HepG2 (cell line): ENCODE results near the gene UCHL3. TPM values are rescaled to one million over a fixed set of nuclear protein-coding genes. Genes with fewer than 3 reads are reported as not detected.

Source experiments
- BATF2 ChIP-seq: sonication (generic); formaldehyde crosslinking; IDR thresholded peaks from 2 replicates; pipeline ENCODE4 v1.8.0; 2022; ENCODE audit warnings: mild to moderate bottlenecking, missing genetic modification reagents, moderate library complexity
- DBP ChIP-seq: sonication (generic); formaldehyde crosslinking; IDR thresholded peaks from 2 replicates; pipeline ENCODE4 v1.4.0; 2020; ENCODE audit warnings: missing genetic modification reagents; ENCODE audit errors: not compliant biosample characterization
- E2F5 ChIP-seq: sonication (generic); formaldehyde crosslinking; conservative IDR thresholded peaks from 2 replicates; pipeline ENCODE4 v1.4.0; 2020; ENCODE audit warnings: missing genetic modification reagents
- GMEB1 ChIP-seq: sonication (generic); formaldehyde crosslinking; IDR thresholded peaks from 2 replicates; pipeline ENCODE4 v1.5.1; 2020; ENCODE audit warnings: missing genetic modification reagents, mild to moderate bottlenecking, borderline replicate concordance
- MAFF ChIP-seq: IDR thresholded peaks from 2 replicates; pipeline ENCODE4 v1.6.1; 2011; ENCODE audit warnings: low read depth, low read length, improper control_type of control experiment
- MAZ ChIP-seq, 2 experiments: sonication (generic) in 1 of 2; formaldehyde crosslinking in 1 of 2; IDR thresholded peaks; 2 replicates each; pipeline versions ENCODE4 v1.5.0 to v1.6.1; 2012 to 2020; ENCODE audit warnings: low read depth in 2 of 2, mild to moderate bottlenecking in 2 of 2, borderline replicate concordance in 1 of 2, improper control_type of control experiment in 1 of 2, low read length in 1 of 2, missing genetic modification reagents in 1 of 2, moderate library complexity in 1 of 2
- NBN ChIP-seq: fragments of 450-650 bp; conservative IDR thresholded peaks from 2 replicates; pipeline ENCODE4 v1.6.1; 2017
- TBP ChIP-seq: sonication (generic); formaldehyde crosslinking; IDR thresholded peaks from 2 replicates; pipeline ENCODE4 v1.5.0; 2020; ENCODE audit warnings: missing genetic modification reagents
- WIZ ChIP-seq: sonication (generic); formaldehyde crosslinking; IDR thresholded peaks from 2 replicates; pipeline ENCODE4 v1.5.1; 2020; ENCODE audit warnings: mild to moderate bottlenecking, missing genetic modification reagents
- ZBTB46 ChIP-seq: sonication (generic); formaldehyde crosslinking; IDR thresholded peaks from 2 replicates; pipeline ENCODE4 v1.4.0; 2020; ENCODE audit warnings: mild to moderate bottlenecking, missing genetic modification reagents, borderline replicate concordance
- ZNF326 ChIP-seq: sonication (generic); formaldehyde crosslinking; IDR thresholded peaks from 2 replicates; pipeline ENCODE4 v1.4.0; 2020; ENCODE audit warnings: missing genetic modification reagents, borderline replicate concordance
- ZNF350 ChIP-seq: sonication (generic); formaldehyde crosslinking; IDR thresholded peaks from 2 replicates; pipeline ENCODE4 v1.4.0; 2020; ENCODE audit warnings: mild to moderate bottlenecking, low read depth, missing genetic modification reagents, borderline replicate concordance
- ZNF512B ChIP-seq: sonication (generic); formaldehyde crosslinking; IDR thresholded peaks from 2 replicates; pipeline ENCODE4 v1.5.1; 2020; ENCODE audit warnings: missing genetic modification reagents, mild to moderate bottlenecking, borderline replicate concordance
- ZNF660 ChIP-seq: sonication (generic); formaldehyde crosslinking; IDR thresholded peaks from 2 replicates; pipeline ENCODE4 v1.5.1; 2020; ENCODE audit warnings: mild to moderate bottlenecking, low read depth, missing genetic modification reagents, borderline replicate concordance
- polyA plus RNA-seq, 8 experiments: library from polyadenylated mRNA; depleted of rRNA in 3 of 8; stranded (reverse) in 7 of 8; unstranded in 1 of 8; fragments of >200 nt; fragmentation: Illumina TruSeq in 4 of 8; extraction: Trizol in 4 of 8; gene quantifications; 2 replicates each; pipeline versions ENCODE4 v1.2.1 to v1.2.3, GENCODE V29; 2011 to 2016; ENCODE audit warnings: low read depth in 4 of 8, missing spikeins in 1 of 8, mixed read lengths in 1 of 8; ENCODE audit not compliant: insufficient read depth in 1 of 8
- total RNA-seq, 5 experiments: library from RNA; depleted of rRNA; stranded (reverse); fragments of >200 nt; fragmentation: Illumina TruSeq; extraction: Trizol; gene quantifications; 2 replicates each; pipeline ENCODE4 v1.2.3, GENCODE V29; 2016; ENCODE audit warnings: low read depth in 1 of 5

Gene UCHL3
- total and polyA plus RNA-seq, 2 of the 13 experiments (the other 11 are each of a cell fraction or from before 2014, with no cell fraction given), result 36.2 to 93.3 TPM

- peak; percentile 53; the same call in 1 of the 2 replicates for TF ChIP-seq E2F5 (CRISPR knock-in tag)
- TF ChIP-seq ZNF326 (CRISPR knock-in tag), result no peak
- no peak for TF ChIP-seq DBP (CRISPR knock-in tag)
- 0 out of 2 replicates have a peak, but pooled peaks have one; percentile 50 for TF ChIP-seq WIZ (CRISPR knock-in tag)
- no peak for TF ChIP-seq TBP (CRISPR knock-in tag)
- no peak for TF ChIP-seq NBN
- peak; percentile 43 for TF ChIP-seq ZNF512B
- TF ChIP-seq MAFF, result no peak
- TF ChIP-seq BATF2, result no peak
- TF ChIP-seq ZBTB46 (CRISPR knock-in tag), result no peak
- peak; percentile 56; the same call in 1 of the 2 replicates for TF ChIP-seq ZNF350 (CRISPR knock-in tag)
- no peak for TF ChIP-seq MAZ (IDR thresholded peaks at IDR 0.05; ENCODE audit: borderline replicate concordance, low read depth, low read length)
- TF ChIP-seq MAZ (CRISPR knock-in tag; IDR thresholded peaks at IDR 0.05; ENCODE audit: low read depth), result peak; percentile 44; the same call in 1 of the 2 replicates
- TF ChIP-seq ZNF660, result no peak
- TF ChIP-seq GMEB1, result no peak
These were observed 87.0 kb downstream of the UCHL3 start (continued) for GRCh38 chr13:75636436-75637180.
